ENCODE data around the gene BAZ1B. TPM values are rescaled to one million over a fixed set of nuclear protein-coding genes. Genes with fewer than 3 reads are reported as not detected.

BAZ1B gene
- total RNA-seq, 2 donors from 2014 or later, result 28.3 to 32.3 TPM

- intact Hi-C loops (cut with DNase I), result no loop called here
- H3K27ac ChIP-seq, result no peak overlapping the region
- no peaks in the 10 kb centered on the region for H3K27me3 ChIP-seq
- ATAC-seq (no peak), DNase-seq (no peak)
- no peaks in the 10 kb centered on the region for H3K9me3 ChIP-seq
- H3K36me3 ChIP-seq (replicated peaks in 1 of 2; ENCODE audit: insufficient read depth in 1 of 2, low read depth in 2 of 2), result peaks cover 7 to 46% of the 10 kb centered on the region in 2 donors
- TF ChIP-seq POLR2A (IDR thresholded peaks at IDR 0.05) (no peak), CTCF (IDR thresholded peaks at IDR 0.05) (no peak)
- 94 to 98% methylated on average over 7 of the region's 7 CpGs for WGBS, 2 donors
- H3K4me1 ChIP-seq, result no peaks in the 10 kb centered on the region
- H3K4me3 ChIP-seq, result no peak overlapping the region
Measured at GRCh38 chr7:73463966-73464365, 58.1 kb downstream of the BAZ1B start.

- ATAC-seq (no peak), DNase-seq (no peak)
- Histone ChIP-seq H3K27me3 (no peaks in the 10 kb centered on the region), H3K9me3 (no peaks in the 10 kb centered on the region), H3K27ac (no peak overlapping the region), H3K4me1 (no peaks in the 10 kb centered on the region), H3K36me3 (replicated peaks in 1 of 2; ENCODE audit: insufficient read depth in 1 of 2, low read depth in 2 of 2) (peaks cover 7 to 49% of the 10 kb centered on the region in 2 donors), H3K4me3 (no peak overlapping the region)
- intact Hi-C loops (cut with DNase I), result no loop called here
- TF ChIP-seq CTCF (IDR thresholded peaks at IDR 0.05), result no peak
- no peak for TF ChIP-seq POLR2A (IDR thresholded peaks at IDR 0.05)
- WGBS, 2 donors, result 84 to 99% methylated on average over 3 of the region's 3 CpGs
Measured at GRCh38 chr7:73463260-73463659, 58.8 kb downstream of the BAZ1B start.

- TF ChIP-seq POLR2A (IDR thresholded peaks at IDR 0.05) (no peak), CTCF (IDR thresholded peaks at IDR 0.05) (no peak)
- intact Hi-C loops (cut with DNase I), result no loop called here
- H3K36me3 ChIP-seq (replicated peaks in 1 of 2; ENCODE audit: insufficient read depth in 1 of 2, low read depth in 2 of 2), result peaks cover 7 to 57% of the 10 kb centered on the region in 2 donors
- H3K27ac ChIP-seq, result no peak overlapping the region
- DNase-seq (no peak), ATAC-seq (no peak)
- no peaks in the 10 kb centered on the region for H3K27me3 ChIP-seq
- no peaks in the 10 kb centered on the region for H3K9me3 ChIP-seq
- 89 to 97% methylated on average over 3 of the region's 3 CpGs for WGBS, 2 donors
- no peak overlapping the region for H3K4me3 ChIP-seq
- no peaks in the 10 kb centered on the region for H3K4me1 ChIP-seq
Measured at GRCh38 chr7:73461782-73462285, 60.3 kb downstream of the BAZ1B start.

- WGBS, 2 donors, result 75 to 79% methylated on average over 3 of the region's 3 CpGs
- intact Hi-C loops (cut with DNase I), result no loop called here
- H3K9me3 ChIP-seq, result no peaks in the 10 kb centered on the region
- ATAC-seq, result no peak
- no peaks in the 10 kb centered on the region for H3K4me1 ChIP-seq
- H3K36me3 ChIP-seq (replicated peaks in 1 of 2; ENCODE audit: insufficient read depth in 1 of 2, low read depth in 2 of 2), result peaks cover 0 to 26% of the 10 kb centered on the region in 2 donors
- no peak overlapping the region for H3K27ac ChIP-seq
- no peak for DNase-seq
- H3K4me3 ChIP-seq, result no peak overlapping the region
- no peak for TF ChIP-seq CTCF (IDR thresholded peaks at IDR 0.05)
- no peak for TF ChIP-seq POLR2A (IDR thresholded peaks at IDR 0.05)
- no peaks in the 10 kb centered on the region for H3K27me3 ChIP-seq
Measured at GRCh38 chr7:73454424-73454823, 67.7 kb downstream of the BAZ1B start.

- no peaks in the 10 kb centered on the region for H3K4me1 ChIP-seq
- H3K36me3 ChIP-seq (replicated peaks in 1 of 2; ENCODE audit: insufficient read depth in 1 of 2, low read depth in 2 of 2), result peaks cover 0 to 26% of the 10 kb centered on the region in 2 donors
- no peaks in the 10 kb centered on the region for H3K9me3 ChIP-seq
- no peak overlapping the region for H3K27ac ChIP-seq
- DNase-seq, result no peak
- no peaks in the 10 kb centered on the region for H3K27me3 ChIP-seq
- intact Hi-C loops (cut with DNase I), result no loop called here
- no peak overlapping the region for H3K4me3 ChIP-seq
- 34 to 41% methylated on average over 2 of the region's 2 CpGs for WGBS, 2 donors
- no peak for ATAC-seq
- TF ChIP-seq POLR2A (IDR thresholded peaks at IDR 0.05) (no peak), CTCF (IDR thresholded peaks at IDR 0.05) (no peak)
Measured at GRCh38 chr7:73452999-73453635, 69.0 kb downstream of the BAZ1B start.

Data from body of pancreas (tissue), 4 donors.